GM21526 (cell line): ENCODE data around the gene CCDC149.

Source experiments
- ATAC-seq: cut with Tn5 transposase; IDR thresholded peaks from one replicate; pipeline ENCODE4 v1.9.1; 2021; ENCODE audit warnings: moderate library complexity; ENCODE audit not compliant: unreplicated experiment, low FRiP score

Gene CCDC149

DNA sequence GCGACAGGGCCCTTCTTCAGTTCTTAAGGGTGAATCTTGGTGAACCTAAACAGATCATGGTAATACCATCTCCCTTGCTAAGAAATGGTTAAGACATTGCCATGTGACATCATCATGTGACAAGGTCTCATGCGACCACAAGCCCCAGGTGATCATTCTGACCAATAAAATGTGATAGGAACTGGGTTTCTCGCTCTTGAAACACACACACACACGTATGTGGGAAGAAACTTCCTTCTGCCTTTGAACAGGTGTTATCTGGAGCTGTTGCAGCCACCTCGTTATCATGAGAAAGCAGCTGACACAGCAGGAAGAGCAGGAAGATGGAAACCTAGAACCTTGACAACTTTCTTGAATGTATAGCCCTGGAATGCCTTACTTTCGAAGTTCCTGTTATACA is 107.3 kb downstream of the CCDC149 start:
- no peak for ATAC-seq

DNA sequence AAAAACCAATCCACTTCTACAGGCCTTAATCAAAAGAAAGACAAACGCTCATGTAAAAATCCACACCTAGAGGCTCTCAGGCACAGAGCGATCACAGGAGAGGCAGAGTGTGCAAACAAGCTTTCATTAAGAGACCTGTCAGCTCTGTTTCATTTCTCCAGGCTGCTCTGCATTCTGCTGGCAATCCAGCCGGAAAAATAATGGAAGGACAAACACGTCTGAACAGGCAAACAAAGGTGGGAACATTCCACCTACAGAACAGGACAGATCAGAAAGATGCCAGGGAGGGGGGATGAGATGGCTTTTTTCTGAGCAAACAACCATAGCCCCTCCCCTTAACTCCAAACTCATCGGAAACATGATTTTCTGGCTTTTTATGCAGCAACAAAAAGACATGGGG is 107.8 kb downstream of the CCDC149 start:
- no peak for ATAC-seq

DNA sequence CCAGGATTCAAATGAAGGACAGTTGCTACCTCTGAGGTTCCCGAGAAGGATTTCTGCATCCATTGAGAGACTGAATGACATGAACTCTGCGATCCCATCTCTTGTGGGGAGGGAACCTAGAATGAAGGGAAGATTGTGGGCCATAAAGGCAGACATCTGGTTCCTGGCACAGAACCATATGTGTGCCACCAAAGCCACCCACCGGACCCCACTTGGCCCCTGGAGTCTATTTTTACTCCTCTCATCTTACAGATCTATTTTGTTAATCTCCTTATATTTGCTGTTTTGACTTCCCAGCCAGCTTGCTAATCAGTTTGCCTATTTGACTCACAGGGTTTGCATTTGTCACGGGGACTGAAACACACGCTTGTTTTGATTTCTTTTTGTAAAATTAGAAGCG is 110.2 kb downstream of the CCDC149 start:
- ATAC-seq = no peak

DNA sequence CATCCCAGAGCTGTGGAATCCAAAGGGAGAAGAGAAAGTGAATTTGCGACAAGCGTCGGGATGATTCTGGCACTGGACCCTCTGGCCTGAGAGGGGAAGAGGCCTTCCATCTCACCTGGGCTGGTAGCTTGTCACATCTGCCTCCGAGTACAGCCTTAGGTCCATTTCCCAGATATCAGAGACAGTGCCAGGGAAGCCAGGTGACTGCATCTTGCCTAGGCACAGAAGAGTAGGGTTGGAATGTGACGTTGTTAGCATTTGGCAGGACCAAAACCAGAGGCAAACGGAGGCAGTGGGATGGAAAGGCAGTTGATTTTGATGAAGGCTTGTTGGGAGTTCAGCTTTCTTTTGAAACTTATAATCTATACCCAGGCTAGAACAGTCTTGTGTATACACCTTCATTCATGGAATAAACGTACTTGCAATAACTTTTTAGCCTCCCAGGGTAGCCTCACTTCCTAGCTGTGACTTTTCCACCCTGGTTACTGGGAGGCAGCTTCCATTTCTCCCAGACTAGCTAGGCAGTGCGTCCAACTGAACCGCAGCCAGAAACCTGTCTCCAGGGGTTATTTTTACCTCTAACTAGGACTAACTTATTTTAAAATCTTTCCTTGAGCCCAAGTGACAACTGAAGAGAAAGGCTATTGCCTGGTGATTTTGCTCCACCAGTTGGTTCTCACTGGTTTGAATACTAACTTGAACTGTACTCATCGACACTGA is 111.5 kb downstream of the CCDC149 start:
- no peak for ATAC-seq

DNA sequence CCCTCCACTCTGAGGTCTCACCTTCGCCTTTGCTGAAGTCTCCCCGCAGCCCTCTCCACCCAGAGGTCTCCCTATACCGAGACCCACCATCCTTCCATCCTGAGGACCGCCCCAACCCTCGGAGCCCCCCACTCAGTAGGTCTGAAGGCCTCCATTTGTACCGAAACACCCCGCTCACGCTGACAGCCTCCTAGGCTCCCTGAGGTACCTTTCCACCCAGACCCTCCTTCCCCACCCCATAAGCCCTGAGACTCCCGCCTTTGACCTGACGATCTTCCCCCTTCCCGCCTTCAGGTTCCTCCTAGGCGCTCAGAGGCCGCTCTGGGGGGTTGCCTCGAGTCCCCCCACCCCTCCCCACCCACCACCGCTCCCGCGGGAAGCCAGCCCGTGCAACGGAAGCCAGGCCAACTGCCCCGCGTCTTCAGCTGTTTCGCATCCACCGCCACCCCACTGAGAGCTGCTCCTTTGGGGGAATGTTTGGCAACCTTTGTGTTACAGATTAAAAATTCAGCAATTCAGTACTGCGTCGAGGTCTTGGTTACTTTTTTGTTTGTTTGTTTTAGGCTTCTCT is 112.4 kb downstream of the CCDC149 start:
- no peak for ATAC-seq

DNA sequence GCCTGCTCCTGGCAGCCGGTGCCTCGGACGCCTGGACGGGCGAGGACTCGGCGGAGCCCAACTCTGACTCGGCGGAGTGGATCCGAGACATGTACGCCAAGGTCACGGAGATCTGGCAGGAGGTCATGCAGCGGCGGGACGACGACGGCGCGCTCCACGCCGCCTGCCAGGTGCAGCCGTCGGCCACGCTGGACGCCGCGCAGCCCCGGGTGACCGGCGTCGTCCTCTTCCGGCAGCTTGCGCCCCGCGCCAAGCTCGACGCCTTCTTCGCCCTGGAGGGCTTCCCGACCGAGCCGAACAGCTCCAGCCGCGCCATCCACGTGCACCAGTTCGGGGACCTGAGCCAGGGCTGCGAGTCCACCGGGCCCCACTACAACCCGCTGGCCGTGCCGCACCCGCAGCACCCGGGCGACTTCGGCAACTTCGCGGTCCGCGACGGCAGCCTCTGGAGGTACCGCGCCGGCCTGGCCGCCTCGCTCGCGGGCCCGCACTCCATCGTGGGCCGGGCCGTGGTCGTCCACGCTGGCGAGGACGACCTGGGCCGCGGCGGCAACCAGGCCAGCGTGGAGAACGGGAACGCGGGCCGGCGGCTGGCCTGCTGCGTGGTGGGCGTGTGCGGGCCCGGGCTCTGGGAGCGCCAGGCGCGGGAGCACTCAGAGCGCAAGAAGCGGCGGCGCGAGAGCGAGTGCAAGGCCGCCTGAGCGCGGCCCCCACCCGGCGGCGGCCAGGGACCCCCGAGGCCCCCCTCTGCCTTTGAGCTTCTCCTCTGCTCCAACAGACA is 113.1 kb downstream of the CCDC149 start:
- no peak for ATAC-seq

DNA sequence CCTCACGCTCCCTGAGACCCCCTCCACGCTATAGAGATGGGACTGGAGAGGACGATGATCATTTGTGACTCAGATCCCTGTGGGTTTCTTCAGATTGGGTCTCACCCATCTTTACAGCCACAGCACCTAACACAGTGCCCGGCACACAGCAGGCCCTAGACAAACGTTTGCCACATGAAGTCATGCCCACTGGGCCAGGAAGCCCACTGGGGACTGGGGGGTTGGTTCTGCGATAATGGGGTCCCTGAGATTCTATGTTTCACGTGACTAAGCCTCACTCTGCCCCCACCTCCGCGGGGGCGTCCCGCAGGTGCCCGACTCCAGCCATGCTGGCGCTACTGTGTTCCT is 113.7 kb downstream of the CCDC149 start:
- no peak for ATAC-seq

DNA sequence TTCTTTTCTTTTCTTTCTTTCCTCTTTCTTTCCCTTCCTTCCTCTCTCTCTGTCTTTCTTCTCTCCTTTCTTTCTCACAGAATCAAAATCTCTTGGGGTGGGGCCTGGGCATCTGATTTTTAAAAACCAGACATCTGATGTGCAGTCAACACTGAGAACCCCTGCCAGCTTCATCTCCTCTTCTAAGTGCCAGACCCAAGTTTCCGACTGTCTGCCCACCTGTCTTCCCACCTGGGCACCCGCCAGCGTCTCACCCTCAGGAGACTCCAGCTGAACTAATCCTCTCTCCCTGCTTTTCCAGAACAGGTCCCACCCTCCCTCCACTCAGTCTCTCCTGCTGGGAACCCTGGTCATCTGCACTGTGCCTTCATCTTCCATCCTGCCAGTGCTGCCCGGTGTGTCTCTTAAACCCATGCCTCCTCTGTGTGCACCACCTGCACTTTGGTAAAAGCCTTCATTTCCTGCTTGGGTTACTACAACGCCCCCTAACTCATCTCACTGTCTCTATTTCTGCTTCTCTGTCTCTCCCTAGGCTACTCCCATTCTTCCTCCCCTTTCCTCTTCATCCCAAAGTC is 114.7 kb downstream of the CCDC149 start:
- ATAC-seq = no peak

DNA sequence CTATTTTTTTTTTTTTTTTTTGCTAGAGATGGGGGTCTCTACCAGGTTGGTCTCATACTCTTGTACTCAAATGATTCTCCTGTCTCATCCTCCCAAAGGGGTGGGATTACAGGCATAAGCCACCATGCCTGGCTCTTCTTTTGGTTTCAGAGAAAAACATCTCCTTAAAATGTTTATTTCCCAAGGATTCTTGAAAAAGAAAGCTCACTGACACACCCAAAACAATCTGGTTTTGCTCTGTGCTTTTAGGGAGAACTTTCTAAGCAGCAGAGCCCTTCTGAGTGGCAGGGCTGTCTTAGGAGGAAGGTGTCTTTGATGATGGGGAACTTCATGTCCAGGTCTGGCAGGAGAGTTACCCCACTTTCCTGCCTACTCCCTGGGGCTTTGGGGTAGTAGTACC is 116.2 kb downstream of the CCDC149 start:
- no peak for ATAC-seq

DNA sequence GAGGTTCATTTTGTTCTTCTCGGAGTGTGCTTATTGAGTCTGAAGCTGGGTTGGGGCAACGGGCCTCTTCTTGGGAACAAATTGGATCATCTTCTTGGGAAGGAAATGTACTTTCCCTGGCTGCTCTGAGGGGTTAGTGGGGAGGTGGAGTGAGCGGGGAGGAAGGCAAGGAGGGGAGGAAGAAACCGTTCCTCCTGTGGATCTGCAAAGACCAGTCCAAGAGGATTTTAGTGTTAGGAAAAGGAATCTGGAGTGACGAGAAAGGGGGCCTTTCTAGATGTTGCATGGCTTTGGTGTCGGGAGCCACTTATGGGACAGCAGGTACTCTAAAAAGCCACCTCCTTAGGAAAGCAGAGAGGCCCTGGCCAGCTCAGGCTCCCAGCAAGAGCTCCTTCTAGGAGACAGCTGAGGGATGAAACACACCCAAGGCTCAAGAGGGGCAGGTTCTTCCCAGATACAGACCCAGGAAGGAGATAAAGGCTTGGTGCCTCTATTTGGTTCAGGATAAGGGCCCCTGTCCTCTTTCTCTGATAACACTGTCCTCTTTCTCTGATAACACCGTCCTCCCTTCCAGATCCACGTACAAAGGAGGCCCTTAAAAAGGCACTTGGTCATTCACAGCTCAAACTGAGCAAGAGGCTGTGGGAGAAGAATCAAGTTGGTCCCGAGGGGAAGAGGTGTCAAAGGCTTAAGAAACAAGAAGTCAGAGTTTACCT is 117.0 kb downstream of the CCDC149 start:
- no peak for ATAC-seq

DNA sequence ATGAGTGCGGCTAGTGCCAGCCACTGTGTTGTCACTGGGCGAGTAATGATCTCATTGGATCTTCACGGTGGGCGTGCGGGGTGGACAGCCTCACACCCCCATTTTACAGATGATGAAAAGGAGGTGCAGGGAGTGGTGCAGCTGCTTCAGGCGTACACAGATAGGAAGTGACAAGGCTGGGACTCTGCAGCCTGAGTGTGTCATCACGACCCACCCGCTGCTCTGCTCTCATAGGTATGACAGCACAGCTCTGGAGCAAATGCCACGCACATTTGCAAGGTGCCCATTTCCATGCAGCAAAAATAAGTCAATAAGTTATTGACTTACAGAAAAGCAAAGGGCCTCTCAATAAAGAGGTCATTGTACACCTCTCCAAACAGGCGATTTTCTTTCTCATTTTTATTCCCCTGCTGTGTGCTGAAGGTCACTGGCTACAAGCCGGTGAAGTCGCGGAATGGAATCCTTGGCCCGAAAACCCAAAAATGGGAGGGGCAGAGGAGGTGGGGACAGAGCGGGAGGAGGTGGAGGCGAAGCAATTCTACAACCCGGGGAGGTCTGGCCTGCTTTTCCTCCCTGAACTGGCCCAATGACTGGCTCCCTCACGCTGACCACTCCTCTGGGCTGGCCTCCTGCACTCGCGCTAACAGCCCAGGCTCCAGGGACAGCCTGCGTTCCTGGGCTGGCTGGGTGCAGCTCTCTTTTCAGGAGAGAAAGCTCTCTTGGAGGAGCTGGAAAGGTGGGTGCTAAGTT is 117.8 kb downstream of the CCDC149 start, which contains the start of gene SOD3:
SOD3 (plus strand) TSS at position 658 of the 750 bp plus-strand sequence. CDS start 3,949 bp downstream, outside the sequence.
- ATAC-seq = no peak

DNA sequence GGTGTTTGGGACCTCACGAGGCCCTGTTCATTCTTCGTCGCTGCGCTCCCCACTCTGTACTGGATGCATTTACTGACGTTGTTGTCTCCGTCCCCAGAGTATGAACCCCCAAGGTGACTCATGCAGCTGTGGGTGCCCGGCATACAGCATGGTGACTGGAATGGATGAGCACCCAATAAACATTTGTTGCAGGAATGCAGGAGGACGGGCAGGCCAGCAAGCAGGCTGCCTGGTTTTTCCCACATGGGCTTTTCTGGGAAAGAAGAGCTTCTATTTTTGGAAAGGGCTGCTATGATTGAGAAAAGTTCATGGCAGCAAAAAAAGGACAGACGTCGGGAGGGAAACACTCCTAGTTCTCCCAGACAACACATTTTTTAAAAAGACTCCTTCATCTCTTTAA is 118.4 kb downstream of the CCDC149 start:
- ATAC-seq = no peak

DNA sequence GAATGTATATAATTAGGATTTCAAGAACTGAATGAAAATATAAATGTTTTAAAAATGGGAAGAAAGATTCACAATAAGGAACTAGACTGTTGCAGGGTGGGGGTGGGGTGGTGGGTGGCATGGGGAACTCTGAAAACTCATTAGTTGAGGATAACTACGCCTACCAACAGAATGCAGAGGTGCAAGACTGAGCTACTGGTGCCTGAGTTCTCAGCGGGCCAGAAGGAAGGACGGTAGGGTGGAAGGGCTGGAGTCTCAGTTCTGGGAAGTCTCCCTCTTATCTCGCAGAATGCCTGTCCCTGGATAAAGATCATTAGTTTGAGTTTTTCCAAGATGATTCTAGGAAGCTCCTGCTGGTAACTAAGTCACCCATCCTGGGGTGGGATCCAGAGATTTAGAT is 118.8 kb downstream of the CCDC149 start:
- no peak for ATAC-seq

DNA sequence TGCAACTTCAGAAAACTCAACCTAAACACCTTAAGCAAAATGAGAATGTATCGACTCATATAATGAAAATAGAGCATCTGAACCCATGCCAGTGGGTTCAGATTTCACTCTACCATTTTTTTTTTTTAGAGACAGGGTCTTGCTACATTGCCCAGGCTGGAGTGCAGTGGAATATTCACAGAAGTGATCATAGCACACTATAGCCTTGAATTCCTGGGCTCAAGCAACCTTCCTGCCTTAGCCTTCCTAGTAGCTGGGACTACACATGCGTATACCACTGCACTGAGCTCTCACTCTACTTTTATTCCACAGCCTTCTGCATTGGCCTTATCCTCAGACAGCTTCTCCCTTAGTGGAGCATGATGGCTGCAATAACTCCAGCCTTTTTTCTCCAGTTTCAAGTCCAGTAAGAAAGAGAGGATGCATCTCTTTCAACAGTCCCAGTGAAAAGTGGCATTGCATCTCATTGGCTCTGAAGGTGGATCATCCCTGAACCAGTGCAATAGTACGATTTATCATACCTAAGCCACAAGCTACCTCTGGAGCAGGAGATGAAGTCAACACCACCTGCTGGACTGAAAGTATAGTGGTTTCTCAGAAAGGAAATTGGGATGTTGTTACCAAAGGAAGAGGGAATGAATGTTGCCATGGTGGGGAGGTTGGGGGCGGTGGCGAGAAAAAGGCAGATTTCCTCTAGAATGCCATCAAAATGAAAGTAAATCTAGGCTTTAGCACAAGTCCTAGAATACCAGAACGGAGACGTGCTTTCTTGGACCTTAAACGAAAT is 119.4 kb downstream of the CCDC149 start:
- no peak for ATAC-seq

DNA sequence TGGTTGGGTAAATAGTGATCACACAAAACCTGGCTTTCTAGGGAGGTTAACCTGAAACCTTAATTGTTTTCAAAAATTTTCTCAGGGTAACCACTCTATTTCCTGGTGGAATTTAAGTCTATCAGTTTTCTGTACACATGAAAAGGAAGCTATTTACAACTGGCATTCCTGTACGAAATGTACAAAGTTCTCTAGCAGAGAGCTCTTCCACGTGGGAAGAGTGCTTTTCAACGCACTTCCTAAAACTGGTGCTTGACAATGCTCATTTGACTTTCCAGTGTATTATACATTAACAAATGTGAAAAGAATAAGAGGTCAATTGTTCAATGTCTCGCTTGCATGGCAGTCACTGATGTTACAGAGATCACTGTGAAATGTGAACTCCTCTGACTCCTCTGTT is 120.3 kb downstream of the CCDC149 start:
- ATAC-seq = no peak

DNA sequence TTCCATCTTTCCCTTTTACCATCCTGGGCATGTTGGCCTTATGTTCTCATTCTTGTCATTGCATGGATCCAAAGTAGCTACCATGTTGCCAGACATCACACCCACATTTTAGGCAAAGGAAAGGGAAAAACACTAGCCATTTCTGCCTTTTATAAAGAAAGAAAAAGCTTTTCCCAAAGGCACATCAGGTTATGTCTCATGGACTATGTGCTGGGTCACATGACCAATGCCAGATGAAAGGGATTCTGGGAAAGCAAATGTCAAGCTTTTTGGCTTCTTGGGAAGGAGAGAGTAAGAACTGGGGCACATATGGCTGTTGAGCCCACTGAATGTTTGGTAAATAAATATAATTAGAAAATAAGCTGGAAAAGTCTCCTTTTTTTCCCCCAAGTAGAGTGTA is 121.8 kb downstream of the CCDC149 start:
- no peak for ATAC-seq

DNA sequence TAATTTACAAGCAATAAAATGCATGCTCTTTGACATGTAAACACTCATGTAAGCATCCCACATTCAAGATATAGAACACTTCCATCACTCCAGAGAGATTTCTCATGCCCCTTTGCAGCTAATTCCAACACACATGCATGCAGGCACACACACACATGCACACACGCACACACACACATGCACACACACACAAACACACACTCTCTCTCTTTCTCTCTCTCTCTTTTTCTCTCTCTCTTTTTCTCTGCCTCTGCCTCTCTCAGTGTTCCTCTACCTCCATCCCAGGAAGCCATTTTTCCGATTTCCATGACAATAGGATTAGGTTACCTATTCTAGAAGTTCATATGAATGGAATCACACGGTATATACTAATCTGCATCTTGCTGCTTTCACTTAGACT is 129.3 kb downstream of the CCDC149 start:
- no peak for ATAC-seq

DNA sequence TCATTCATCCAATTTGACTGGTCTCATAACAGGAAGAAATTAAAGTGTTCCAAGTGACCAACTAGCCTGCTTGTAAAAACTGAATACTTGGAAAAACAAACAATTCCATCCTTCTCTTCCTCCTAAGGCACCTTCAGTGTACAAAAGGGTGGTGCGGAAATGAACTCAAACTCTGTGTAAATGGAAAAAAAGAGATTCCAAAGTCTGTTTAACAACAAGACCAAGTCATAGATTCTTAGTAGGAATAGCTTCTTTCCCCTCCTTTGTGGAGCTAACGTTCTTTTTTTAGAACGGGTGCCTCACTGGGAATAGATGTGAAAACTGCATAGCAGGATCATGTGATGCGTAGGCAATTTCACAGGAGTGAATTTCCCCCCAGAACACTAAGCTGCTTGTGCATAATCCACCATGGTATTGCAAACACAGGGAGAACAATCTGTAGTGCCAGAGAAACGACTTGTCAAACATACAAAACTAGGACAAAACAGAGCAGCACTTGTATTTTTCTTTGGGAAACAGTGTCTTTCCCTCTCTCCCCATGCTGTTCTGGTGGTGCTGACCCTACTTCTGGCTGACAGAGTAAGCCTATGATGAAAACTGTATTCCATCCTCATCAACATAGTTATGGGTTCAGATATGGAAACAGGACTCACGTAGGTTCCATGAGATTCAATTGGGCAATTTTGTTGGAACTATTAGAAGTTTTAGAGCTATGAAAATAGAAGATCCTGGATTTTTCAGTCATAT is 130.7 kb downstream of the CCDC149 start:
- ATAC-seq = no peak
